Stimulated activated CD4-positive, alpha-beta T cell treated with anti-CD3 and anti-CD28 coated beads, TNF-alpha, amount 100 ng/mL, for 4 hours (primary cell): ENCODE data around the gene NNT.
"Not testable (repeated sequence)": the region's sequence is repeated elsewhere in the genome, so short reads cannot be mapped to it uniquely, and the experiment has no call there.

Experiments
- DNase-seq, 3 experiments: peaks; one replicate each; pipeline ENCODE4 v3.0.0-alpha.2; 2020; ENCODE audit warnings: low read depth in 3 of 3

Gene NNT

DNA sequence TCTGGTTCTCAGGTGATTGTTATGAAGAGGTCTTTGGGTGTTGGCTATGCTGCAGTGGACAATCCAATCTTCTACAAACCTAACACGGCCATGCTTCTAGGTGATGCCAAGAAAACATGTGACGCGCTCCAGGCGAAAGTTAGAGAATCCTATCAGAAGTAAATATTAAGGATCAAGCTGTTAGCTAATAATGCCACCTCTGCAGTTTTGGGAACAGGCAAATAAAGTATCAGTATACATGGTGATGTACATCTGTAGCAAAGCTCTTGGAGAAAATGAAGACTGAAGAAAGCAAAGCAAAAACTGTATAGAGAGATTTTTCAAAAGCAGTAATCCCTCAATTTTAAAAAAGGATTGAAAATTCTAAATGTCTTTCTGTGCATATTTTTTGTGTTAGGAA is 101.3 kb downstream of the NNT start:
- DNase-seq, result no peak

GRCh38 chr5:43706576-43706975 is 103.6 kb downstream of the NNT start:
- DNase-seq, result not testable (repeated sequence)

- DNase-seq, result no peak
Measured at GRCh38 chr5:43711496-43711895, 108.5 kb downstream of the NNT start.

- no peak for DNase-seq
Measured at GRCh38 chr5:43712081-43712480, 109.1 kb downstream of the NNT start.

DNA sequence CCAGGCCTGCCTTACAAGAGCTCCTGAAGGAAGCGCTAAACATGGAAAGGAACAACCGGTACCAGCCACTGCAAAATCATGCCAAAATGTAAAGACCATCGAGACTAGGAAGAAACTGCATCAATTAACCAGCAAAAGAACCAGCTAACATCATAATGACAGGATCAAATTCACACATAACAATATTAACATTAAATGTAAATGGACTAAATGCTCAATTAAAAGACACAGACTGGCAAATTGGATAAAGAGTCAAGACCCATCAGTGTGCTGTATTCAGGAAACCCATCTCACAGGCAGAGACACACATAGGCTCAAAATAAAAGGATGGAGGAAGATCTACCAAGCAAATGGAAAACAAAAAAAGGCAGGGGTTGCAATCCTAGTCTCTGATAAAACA is 116.8 kb downstream of the NNT start:
- not testable (repeated sequence) for DNase-seq

- no peak for DNase-seq
Measured at GRCh38 chr5:43728581-43728980, 125.6 kb downstream of the NNT start.

- DNase-seq, result no peak
Measured at GRCh38 chr5:43729846-43730478, 127.0 kb downstream of the NNT start.

DNA sequence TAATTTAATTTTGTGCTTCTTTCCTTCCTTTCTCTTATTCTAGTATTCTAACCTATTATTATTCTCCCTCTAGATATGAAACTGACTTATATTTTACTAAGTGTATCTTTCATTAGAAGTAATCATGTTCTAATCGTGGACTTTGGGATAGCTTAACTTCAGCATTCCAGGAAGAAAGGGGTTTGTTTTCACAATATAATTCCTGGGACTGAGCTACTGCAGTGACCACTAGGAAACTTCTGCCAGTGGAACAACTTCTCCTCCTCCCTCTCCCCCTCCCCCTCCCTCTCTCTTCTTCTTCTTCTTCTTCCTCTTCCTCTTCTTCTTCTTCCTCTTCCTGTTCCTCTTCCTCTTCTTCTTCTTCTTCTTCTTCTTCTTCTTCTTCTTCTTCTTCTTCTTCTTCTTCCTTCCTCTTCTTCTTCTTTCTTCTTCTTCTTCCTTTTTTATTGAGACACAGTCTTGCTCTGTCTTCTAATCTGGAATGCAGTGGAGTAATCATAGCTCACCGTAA is 127.9 kb downstream of the NNT start:
- no peak for DNase-seq

GRCh38 chr5:43731573-43731972 is 128.6 kb downstream of the NNT start:
- DNase-seq, result no peak

GRCh38 chr5:43745923-43746548 is 143.1 kb downstream of the NNT start:
- DNase-seq, result not testable (repeated sequence)

DNA sequence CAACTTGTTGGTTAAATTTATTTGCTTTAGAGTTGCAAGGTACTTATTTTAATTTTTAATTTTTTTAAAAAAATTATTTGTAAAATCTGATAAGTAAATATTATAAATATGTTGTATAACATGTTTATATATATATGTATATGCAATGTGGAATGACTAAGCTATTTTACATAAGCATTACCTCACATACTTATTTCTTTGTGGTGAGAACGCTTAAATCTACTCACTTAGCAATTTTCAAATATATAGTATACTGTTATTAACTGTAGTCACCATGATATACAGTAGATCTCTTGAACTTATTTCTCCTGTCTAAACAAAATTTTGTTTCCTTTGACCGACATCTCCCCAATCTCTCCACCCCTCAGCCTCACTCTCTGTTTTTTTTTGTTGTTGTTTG is 147.8 kb downstream of the NNT start:
- no peak for DNase-seq

- DNase-seq, result no peak
Measured at GRCh38 chr5:43753069-43753468, 150.1 kb downstream of the NNT start.
